Effector memory CD4-positive, alpha-beta T cell (primary cell): ENCODE data around the gene POLD2.

Experiments used
- DNase-seq, 3 donors: peaks; one replicate each; pipeline ENCODE4 v3.0.0-alpha.2; 2020
- H3K27ac ChIP-seq: 2 replicates; pipeline ENCODE4 v1.7.0; 2013; ENCODE audit warnings: mild to moderate bottlenecking, low read length, moderate library complexity; ENCODE audit not compliant: insufficient read depth, poor library complexity, severe bottlenecking
- H3K27me3 ChIP-seq: replicated peaks from 2 replicates; pipeline ENCODE4 v1.7.0; 2013; ENCODE audit warnings: mild to moderate bottlenecking, low read length; ENCODE audit not compliant: insufficient read depth, control insufficient read depth, poor library complexity, severe bottlenecking
- H3K36me3 ChIP-seq: 2 replicates; pipeline ENCODE4 v1.7.0; 2013; ENCODE audit warnings: mild to moderate bottlenecking, low read length, moderate library complexity; ENCODE audit not compliant: control insufficient read depth, insufficient read depth
- H3K4me1 ChIP-seq: 2 replicates; pipeline ENCODE4 v1.7.0; 2013; ENCODE audit warnings: low read length, mild to moderate bottlenecking; ENCODE audit not compliant: control insufficient read depth, insufficient read depth, poor library complexity, severe bottlenecking
- H3K4me3 ChIP-seq: 2 replicates; pipeline ENCODE4 v1.7.0; 2013; ENCODE audit warnings: low read length, low read depth, mild to moderate bottlenecking; ENCODE audit not compliant: insufficient read depth, poor library complexity, severe bottlenecking
- H3K9me3 ChIP-seq: 2 replicates; pipeline ENCODE4 v1.7.0; 2013; ENCODE audit warnings: mild to moderate bottlenecking, low read length, moderate library complexity; ENCODE audit not compliant: control insufficient read depth

Gene POLD2

DNA sequence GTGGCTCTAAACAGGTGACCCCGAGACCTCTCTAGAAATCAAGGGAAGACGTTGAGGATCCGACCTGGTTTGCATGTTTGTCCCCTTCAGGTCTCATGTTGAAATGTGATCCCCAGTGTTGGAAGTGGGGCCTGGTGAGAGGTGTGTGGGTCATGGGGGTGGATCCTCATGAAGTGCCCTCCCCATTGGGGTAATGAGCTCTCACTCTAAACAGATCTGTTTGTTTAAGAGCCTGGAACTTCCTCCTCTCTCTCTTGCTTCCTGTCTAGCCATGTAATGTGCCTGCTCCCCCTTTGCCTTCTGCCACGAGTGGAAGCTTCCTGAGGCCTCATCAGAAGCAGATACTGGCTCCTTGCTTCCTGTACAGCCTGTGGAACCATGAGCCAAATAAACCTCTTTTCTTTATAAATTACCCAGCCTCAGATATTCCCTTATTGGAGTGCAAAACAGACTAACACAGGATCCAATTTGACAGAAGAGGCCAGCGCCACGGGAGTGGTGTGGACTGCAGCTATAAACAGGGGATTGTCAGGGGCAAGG, 30.2 kb downstream of the POLD2 start:
- no peak overlapping the region for H3K4me3 ChIP-seq
- no peak for DNase-seq
- no peaks in the 10 kb centered on the region for H3K9me3 ChIP-seq
- no peak overlapping the region for H3K27ac ChIP-seq
- H3K27me3 ChIP-seq: no peaks in the 10 kb centered on the region
- H3K36me3 ChIP-seq: no peaks in the 10 kb centered on the region
- H3K4me1 ChIP-seq: no peaks in the 10 kb centered on the region

- Histone ChIP-seq H3K27ac (no peak overlapping the region), H3K9me3 (no peaks in the 10 kb centered on the region), H3K4me1 (no peaks in the 10 kb centered on the region), H3K36me3 (no peaks in the 10 kb centered on the region), H3K4me3 (no peak overlapping the region), H3K27me3 (no peaks in the 10 kb centered on the region)
- no peak for DNase-seq
Observed at GRCh38 chr7:44087911-44088838, 35.2 kb downstream of the POLD2 start.

DNA sequence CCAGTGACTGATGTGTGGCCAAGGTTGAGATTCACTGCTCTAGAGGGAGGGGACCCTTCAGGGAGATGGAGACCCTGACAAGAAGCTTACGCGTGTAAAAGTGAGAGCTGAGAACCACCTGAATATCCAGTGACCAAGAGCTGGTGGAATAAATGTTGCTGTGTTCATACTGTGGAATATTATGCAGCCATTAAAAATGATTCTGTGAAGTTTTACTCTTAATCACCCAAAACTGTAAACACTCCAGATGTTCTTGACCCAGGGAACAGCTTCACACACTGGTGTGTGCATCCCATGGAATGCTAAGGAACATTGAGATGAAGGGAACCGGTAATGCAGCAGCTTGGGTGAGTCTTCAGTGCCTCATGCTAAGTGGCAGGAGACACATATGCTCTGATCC, 36.7 kb downstream of the POLD2 start:
- Histone ChIP-seq H3K27ac (no peak overlapping the region), H3K4me3 (no peak overlapping the region), H3K27me3 (no peaks in the 10 kb centered on the region), H3K9me3 (no peaks in the 10 kb centered on the region), H3K4me1 (no peaks in the 10 kb centered on the region), H3K36me3 (no peaks in the 10 kb centered on the region)
- no peak for DNase-seq

DNA sequence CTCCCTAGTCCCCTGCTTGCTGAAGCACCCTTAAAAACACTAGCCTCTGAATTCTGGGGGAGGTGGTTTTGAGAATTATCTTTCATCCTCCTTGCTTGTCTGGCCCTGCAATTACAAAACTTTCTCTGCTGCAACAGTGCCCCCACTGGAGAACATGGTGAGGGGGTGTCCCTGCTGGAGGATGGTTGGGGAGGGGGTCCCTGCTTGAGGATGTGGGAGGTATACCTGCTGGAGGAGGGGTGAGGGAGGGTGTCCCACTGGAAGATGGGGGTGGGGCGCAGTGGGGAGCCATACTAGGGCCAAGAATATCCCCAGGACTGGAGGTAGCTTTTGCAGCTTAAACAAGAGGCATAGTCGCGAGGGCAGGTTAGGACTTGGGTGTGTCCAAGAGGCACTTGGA, 37.8 kb downstream of the POLD2 start:
- Histone ChIP-seq H3K36me3 (peaks cover under 1% of the 10 kb centered on the region), H3K9me3 (no peaks in the 10 kb centered on the region), H3K27ac (no peak overlapping the region), H3K4me1 (peaks cover 9% of the 10 kb centered on the region), H3K27me3 (no peaks in the 10 kb centered on the region), H3K4me3 (no peak overlapping the region)
- DNase-seq: no peak

- Histone ChIP-seq H3K27ac (no peak overlapping the region), H3K9me3 (no peaks in the 10 kb centered on the region), H3K4me3 (no peak overlapping the region), H3K27me3 (no peaks in the 10 kb centered on the region), H3K4me1 (peaks cover 9% of the 10 kb centered on the region), H3K36me3 (peaks cover 9% of the 10 kb centered on the region)
- no peak for DNase-seq
Observed at GRCh38 chr7:44084701-44085100, 38.6 kb downstream of the POLD2 start.

GRCh38 chr7:44083796-44084195, 39.6 kb downstream of the POLD2 start:
- Histone ChIP-seq H3K27ac (no peak overlapping the region), H3K4me3 (no peak overlapping the region), H3K9me3 (no peaks in the 10 kb centered on the region), H3K27me3 (no peaks in the 10 kb centered on the region), H3K36me3 (peaks cover 18% of the 10 kb centered on the region), H3K4me1 (peaks cover 9% of the 10 kb centered on the region)
- DNase-seq: no peak

DNA sequence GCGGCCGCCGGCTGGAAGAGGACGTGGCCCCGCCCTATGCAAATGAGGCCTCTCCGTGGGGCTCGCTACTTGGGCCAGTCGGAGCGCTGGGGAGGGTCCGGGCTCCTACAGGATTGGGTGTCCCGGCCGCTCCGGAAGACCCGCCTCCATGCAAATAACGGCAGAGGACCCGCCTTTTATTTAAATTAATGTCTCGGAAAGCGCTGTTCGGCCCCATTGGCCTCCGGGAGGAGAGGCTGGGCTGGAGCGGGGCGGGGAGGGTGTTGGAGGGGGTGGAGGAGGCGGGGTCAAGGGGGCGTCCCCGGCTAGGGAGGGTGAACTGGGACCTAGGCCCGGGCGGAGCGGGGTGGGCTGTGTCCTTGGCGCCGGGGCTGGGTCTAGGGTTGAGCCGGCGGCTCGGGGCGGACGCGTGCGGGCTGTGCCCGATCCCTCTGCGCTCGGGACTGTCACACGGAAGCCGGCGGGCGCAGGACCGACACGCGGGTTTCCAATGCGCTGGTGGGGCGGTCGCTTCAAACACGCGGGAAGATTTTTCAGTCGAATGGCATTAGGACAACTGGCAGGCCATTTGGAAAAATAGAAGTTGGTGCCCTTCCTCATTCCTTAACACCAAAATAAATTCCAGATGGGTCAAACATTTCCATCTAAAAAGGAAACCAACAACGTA, 40.7 kb downstream of the POLD2 start:
- H3K4me1 ChIP-seq: peaks cover 9% of the 10 kb centered on the region

GRCh38 chr7:44081266-44081748, 42.0 kb downstream of the POLD2 start:
- Histone ChIP-seq H3K4me1 (peaks cover 9% of the 10 kb centered on the region), H3K36me3 (peaks cover 43% of the 10 kb centered on the region), H3K4me3 (peak overlapping the region; percentile 68), H3K27me3 (no peaks in the 10 kb centered on the region), H3K9me3 (no peaks in the 10 kb centered on the region), H3K27ac (peak overlapping the region; percentile 48)
- peak in 2 of 3 donors; percentile 5 to 6 for DNase-seq

More for the DNA sequence above, 40.7 kb downstream of the POLD2 start:
- H3K27me3 ChIP-seq: no peaks in the 10 kb centered on the region
- peaks cover 29% of the 10 kb centered on the region for H3K36me3 ChIP-seq
- peak; percentile 97 to 98 (median 97) for DNase-seq
- H3K9me3 ChIP-seq: no peaks in the 10 kb centered on the region
- H3K4me3 ChIP-seq: peak overlapping the region; percentile 65
- peak overlapping the region; percentile 74 for H3K27ac ChIP-seq

DNA sequence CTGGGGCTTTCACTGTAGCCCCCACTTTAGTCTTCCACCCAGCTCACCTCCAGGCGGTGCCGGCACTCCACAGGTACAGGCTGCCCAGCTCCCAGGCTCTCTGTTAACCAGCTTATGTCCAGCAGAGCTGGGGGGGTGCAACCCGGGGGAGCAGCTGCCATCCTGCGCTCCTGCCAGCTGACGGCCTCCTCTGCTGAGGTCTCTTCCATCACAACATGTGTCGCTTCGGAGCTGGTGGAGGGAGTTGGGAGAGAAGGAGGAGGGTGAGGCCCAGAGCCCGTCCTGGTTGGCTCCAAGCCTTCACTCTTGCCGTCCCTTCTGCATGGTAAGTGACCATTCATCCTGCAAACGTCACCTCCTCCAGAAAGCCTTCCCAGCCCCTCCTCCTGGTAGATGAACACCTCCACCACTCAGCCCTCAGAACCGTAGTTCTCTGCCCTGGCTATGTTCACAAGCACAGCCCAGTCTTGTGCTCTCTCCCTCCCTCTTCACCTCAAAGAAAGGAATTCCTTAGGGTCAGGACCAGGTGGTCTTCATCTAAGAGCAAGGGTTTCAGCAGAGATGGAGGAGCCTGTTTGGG, 42.6 kb downstream of the POLD2 start:
- Histone ChIP-seq H3K36me3 (peaks cover 48% of the 10 kb centered on the region), H3K27ac (peak overlapping the region; percentile 48)

More for the DNA sequence above, 42.6 kb downstream of the POLD2 start:
- no peak for DNase-seq
- Histone ChIP-seq H3K9me3 (no peaks in the 10 kb centered on the region), H3K4me1 (peaks cover 9% of the 10 kb centered on the region), H3K27me3 (no peaks in the 10 kb centered on the region), H3K4me3 (peak overlapping the region; percentile 68)
